Immature natural killer cell (primary cell): Measurements from ENCODE around the gene KXD1. TPM values are rescaled to one million over a fixed set of nuclear protein-coding genes. Genes with fewer than 3 reads are reported as not detected.

ENCODE experiments used
- DNase-seq, 3 donors: peaks; one replicate each; pipeline ENCODE4 v3.0.0; 2022; ENCODE audit warnings: mixed read lengths in 1 of 3
- H3K27ac Mint-ChIP-seq, 6 donors: one replicate each; pipeline ENCODE4 v1.8.0; 2020; ENCODE audit warnings: mixed read lengths in 6 of 6, mild to moderate bottlenecking in 5 of 6, inconsistent platforms in 4 of 6, moderate library complexity in 3 of 6
- H3K27me3 Mint-ChIP-seq, 3 donors: one replicate each; pipeline ENCODE4 v1.8.0; 2020 to 2021; ENCODE audit warnings: low read depth in 3 of 3, mild to moderate bottlenecking in 3 of 3, mixed read lengths in 3 of 3, moderate library complexity in 3 of 3, inconsistent platforms in 1 of 3
- H3K36me3 Mint-ChIP-seq, 3 donors: one replicate each; pipeline ENCODE4 v1.8.0; 2020; ENCODE audit warnings: mixed read lengths in 3 of 3, inconsistent platforms in 2 of 3, mild to moderate bottlenecking in 2 of 3
- H3K4me1 Mint-ChIP-seq, 2 donors: one replicate each; pipeline ENCODE4 v1.8.0; 2020; ENCODE audit warnings: inconsistent platforms in 2 of 2, mild to moderate bottlenecking in 2 of 2, mixed read lengths in 2 of 2, moderate library complexity in 1 of 2
- H3K4me3 Mint-ChIP-seq, 5 donors: one replicate each; pipeline ENCODE4 v1.8.0; 2020; ENCODE audit warnings: mild to moderate bottlenecking in 5 of 5, mixed read lengths in 5 of 5, inconsistent platforms in 3 of 5, moderate library complexity in 3 of 5
- H3K9me3 Mint-ChIP-seq, 6 donors: one replicate each; pipeline ENCODE4 v1.8.0; 2020; ENCODE audit warnings: mild to moderate bottlenecking in 6 of 6, mixed read lengths in 6 of 6, inconsistent platforms in 4 of 6, moderate library complexity in 3 of 6
- polyA plus RNA-seq, 3 donors: library from polyadenylated mRNA; unstranded; fragments of 300-500 nt; fragmentation: Illumina TruSeq; gene quantifications; one replicate each; pipeline ENCODE4 v1.2.3, GENCODE V29; 2021

KXD1 gene
- polyA plus RNA-seq, 3 donors from 2014 or later: 85.9 to 134 (median 93.0) TPM

- no peaks in the 10 kb centered on the region for H3K9me3 Mint-ChIP-seq
- H3K4me3 Mint-ChIP-seq: peak within 1 kb of the TSS; percentile 86 to 95 (median 93)
- DNase-seq: peak; percentile 99 to 100 (median 99)
- peak within 1 kb of the TSS; percentile 91 to 99 (median 96) for H3K27ac Mint-ChIP-seq
- peaks cover 3 to 25% (median 14%) of the 10 kb centered on the region in 3 donors for H3K36me3 Mint-ChIP-seq
- peaks cover 24 to 28% of the 10 kb centered on the region in 2 donors for H3K4me1 Mint-ChIP-seq
- peaks cover 6 to 17% (median 16%) of the 10 kb centered on the region in 3 donors for H3K27me3 Mint-ChIP-seq
Observed at GRCh38 chr19:18571564-18572344, 14.1 kb downstream of the KXD1 start, which contains the start of gene UBA52. TSS of gene UBA52 (plus strand) at chr19:18571857. CDS start at chr19:18573301, 1,444 bp downstream.

- Mint-ChIP-seq H3K27me3 (peaks cover 8 to 17% (median 16%) of the 10 kb centered on the region in 3 donors), H3K36me3 (peaks cover 3 to 27% (median 5%) of the 10 kb centered on the region in 3 donors), H3K4me1 (peaks cover 24 to 28% of the 10 kb centered on the region in 2 donors), H3K4me3 (peak overlapping the region in 2 of 5 donors; percentile 8 to 15), H3K9me3 (no peaks in the 10 kb centered on the region), H3K27ac (peak overlapping the region in 4 of 6 donors; percentile 19 to 69 (median 42))
- DNase-seq: no peak
Observed at GRCh38 chr19:18574691-18575291, 17.1 kb downstream of the KXD1 start.

- H3K27ac Mint-ChIP-seq: no peak overlapping the region
Observed at GRCh38 chr19:18576383-18576782, 18.7 kb downstream of the KXD1 start.

GRCh38 chr19:18577365-18577914, 19.8 kb downstream of the KXD1 start:
- Mint-ChIP-seq H3K9me3 (no peaks in the 10 kb centered on the region), H3K27ac (no peak overlapping the region), H3K4me3 (no peak overlapping the region), H3K4me1 (peaks cover 11 to 16% of the 10 kb centered on the region in 2 donors), H3K36me3 (peaks cover 3 to 21% (median 5%) of the 10 kb centered on the region in 3 donors), H3K27me3 (peaks cover 2 to 7% (median 5%) of the 10 kb centered on the region in 3 donors)
- DNase-seq: no peak

More at GRCh38 chr19:18576383-18576782, 18.7 kb downstream of the KXD1 start:
- DNase-seq: no peak
- Mint-ChIP-seq H3K27me3 (peaks cover 5 to 14% (median 11%) of the 10 kb centered on the region in 3 donors), H3K4me3 (no peak overlapping the region), H3K4me1 (peaks cover 21 to 26% of the 10 kb centered on the region in 2 donors), H3K9me3 (no peaks in the 10 kb centered on the region), H3K36me3 (peaks cover 3 to 25% (median 5%) of the 10 kb centered on the region in 3 donors)

- peaks cover 0 to 12% (median under 1%) of the 10 kb centered on the region in 3 donors for H3K36me3 Mint-ChIP-seq
- no peak for DNase-seq
- no peaks in the 10 kb centered on the region for H3K9me3 Mint-ChIP-seq
- H3K27me3 Mint-ChIP-seq: peaks cover 2 to 5% (median 2%) of the 10 kb centered on the region in 3 donors
- H3K4me3 Mint-ChIP-seq: no peak overlapping the region
- H3K4me1 Mint-ChIP-seq: no peaks in the 10 kb centered on the region
- no peak overlapping the region for H3K27ac Mint-ChIP-seq
Observed at GRCh38 chr19:18580311-18580710, 22.6 kb downstream of the KXD1 start.

- Mint-ChIP-seq H3K4me3 (peak overlapping the region in 2 of 5 donors; percentile 8 to 10), H3K9me3 (no peaks in the 10 kb centered on the region), H3K27me3 (peaks cover 0 to 7% (median 5%) of the 10 kb centered on the region in 3 donors), H3K27ac (peak overlapping the region in 1 of 6 donors; percentile 8), H3K36me3 (no peaks in the 10 kb centered on the region), H3K4me1 (peaks cover 26 to 28% of the 10 kb centered on the region in 2 donors)
- DNase-seq: no peak
Observed at GRCh38 chr19:18586306-18586705, 28.6 kb downstream of the KXD1 start.

- no peak for DNase-seq
- peak overlapping the region in 4 of 5 donors; percentile 47 to 96 (median 74) for H3K4me3 Mint-ChIP-seq
- peaks cover 26 to 28% of the 10 kb centered on the region in 2 donors for H3K4me1 Mint-ChIP-seq
- peak overlapping the region in 5 of 6 donors; percentile 62 to 97 (median 92) for H3K27ac Mint-ChIP-seq
- H3K36me3 Mint-ChIP-seq: no peaks in the 10 kb centered on the region
- H3K27me3 Mint-ChIP-seq: peaks cover 0 to 9% (median 4%) of the 10 kb centered on the region in 3 donors
- H3K9me3 Mint-ChIP-seq: no peaks in the 10 kb centered on the region
Observed at GRCh38 chr19:18587561-18587960, 29.9 kb downstream of the KXD1 start.

- H3K4me1 Mint-ChIP-seq: peaks cover 26 to 28% of the 10 kb centered on the region in 2 donors
- DNase-seq: no peak
- peak overlapping the region; percentile 86 to 96 (median 92) for H3K4me3 Mint-ChIP-seq
- peak overlapping the region; percentile 91 to 97 (median 94) for H3K27ac Mint-ChIP-seq
- H3K9me3 Mint-ChIP-seq: no peaks in the 10 kb centered on the region
- peaks cover 0 to 9% (median 0%) of the 10 kb centered on the region in 3 donors for H3K27me3 Mint-ChIP-seq
- H3K36me3 Mint-ChIP-seq: no peaks in the 10 kb centered on the region
Observed at GRCh38 chr19:18587962-18588610, 30.4 kb downstream of the KXD1 start.

GRCh38 chr19:18588611-18589379, 31.1 kb downstream of the KXD1 start, which contains the start of gene REX1BD:
TSS of gene REX1BD (plus strand) at chr19:18588798. CDS start at chr19:18588802, 4 bp downstream.
- Mint-ChIP-seq H3K4me1 (peaks cover 29 to 33% of the 10 kb centered on the region in 2 donors), H3K4me3 (peak within 1 kb of the TSS; percentile 86 to 96 (median 92)), H3K27me3 (peaks cover 0 to 9% (median 0%) of the 10 kb centered on the region in 3 donors), H3K27ac (peak within 1 kb of the TSS; percentile 91 to 97 (median 94)), H3K9me3 (no peaks in the 10 kb centered on the region), H3K36me3 (no peaks in the 10 kb centered on the region)
- peak; percentile 82 to 85 (median 83) for DNase-seq

GRCh38 chr19:18589380-18590272, 32.0 kb downstream of the KXD1 start:
- H3K27me3 Mint-ChIP-seq: peaks cover 0 to 9% (median 0%) of the 10 kb centered on the region in 3 donors
- H3K4me3 Mint-ChIP-seq: peak overlapping the region; percentile 86 to 96 (median 92)
- peak overlapping the region; percentile 74 to 97 (median 90) for H3K27ac Mint-ChIP-seq
- DNase-seq: peak in 2 of 3 donors; percentile 73 to 74
- peaks cover 32 to 36% of the 10 kb centered on the region in 2 donors for H3K4me1 Mint-ChIP-seq
- no peaks in the 10 kb centered on the region for H3K9me3 Mint-ChIP-seq
- no peaks in the 10 kb centered on the region for H3K36me3 Mint-ChIP-seq

GRCh38 chr19:18590273-18591272, 32.9 kb downstream of the KXD1 start:
- no peaks in the 10 kb centered on the region for H3K36me3 Mint-ChIP-seq

More at GRCh38 chr19:18590273-18591272, 32.9 kb downstream of the KXD1 start:
- peak overlapping the region; percentile 56 to 92 (median 86) for H3K4me3 Mint-ChIP-seq
- peaks cover 37 to 44% of the 10 kb centered on the region in 2 donors for H3K4me1 Mint-ChIP-seq
- DNase-seq: no peak
- peaks cover 0 to 9% (median 2%) of the 10 kb centered on the region in 3 donors for H3K27me3 Mint-ChIP-seq
- no peaks in the 10 kb centered on the region for H3K9me3 Mint-ChIP-seq
- peak overlapping the region in 5 of 6 donors; percentile 31 to 92 (median 74) for H3K27ac Mint-ChIP-seq
